Lower lobe of right lung (tissue), 2 donors: Measurements from ENCODE around the gene RPA1. TPM values are rescaled to one million over a fixed set of nuclear protein-coding genes. Genes with fewer than 3 reads are reported as not detected.

ENCODE experiments used
- ATAC-seq, 2 donors: fragments of 200-7000 bp; cut with Tn5 transposase; one replicate each; pipeline ENCODE4 v1.9.1; 2020 to 2022; ENCODE audit warnings: mild to moderate bottlenecking in 2 of 2, moderate library complexity in 2 of 2
- DNase-seq: peaks from one replicate; pipeline ENCODE4 v3.0.0-alpha.2; 2020
- H3K27ac ChIP-seq: fragments of 200-600 bp; one replicate; pipeline ENCODE4 v1.8.0; 2022
- H3K27me3 ChIP-seq: fragments of 200-600 bp; one replicate; pipeline ENCODE4 v1.8.0; 2022; ENCODE audit warnings: low read depth
- H3K36me3 ChIP-seq: fragments of 200-600 bp; one replicate; pipeline ENCODE4 v1.8.0; 2022; ENCODE audit warnings: mild to moderate bottlenecking
- H3K4me1 ChIP-seq: fragments of 200-600 bp; one replicate; pipeline ENCODE4 v1.8.0; 2022
- H3K4me3 ChIP-seq: fragments of 200-600 bp; one replicate; pipeline ENCODE4 v1.8.0; 2022; ENCODE audit warnings: mild to moderate bottlenecking
- H3K9me3 ChIP-seq: fragments of 200-600 bp; one replicate; pipeline ENCODE4 v1.8.0; 2022
- intact Hi-C: fragments of 100-400 bp; cut with DNase I; formaldehyde crosslinking; loops from one replicate; pipeline ENCODE4 v1.11.0; 2022
- total RNA-seq: library from RNA; stranded (reverse); fragmentation: NEBNext Ultra II Directional; extraction: Animal tissue kit (Norgen Biotek cat#: 25700); gene quantifications from one replicate; pipeline ENCODE4 v1.2.1, GENCODE V29; 2021
- TF ChIP-seq, protein P1 (sequence below): fragments of 200-600 bp; IDR thresholded peaks from one replicate; pipeline ENCODE4 v1.8.0; 2022; ENCODE audit warnings: antibody characterized with exemption, mild to moderate bottlenecking
- donor health status: DM: no; HTN: yes; CAD: no; lungs with severe emphysema.

RPA1 gene
- total RNA-seq, 1 donor from 2014 or later: 67.1 TPM

DNA sequence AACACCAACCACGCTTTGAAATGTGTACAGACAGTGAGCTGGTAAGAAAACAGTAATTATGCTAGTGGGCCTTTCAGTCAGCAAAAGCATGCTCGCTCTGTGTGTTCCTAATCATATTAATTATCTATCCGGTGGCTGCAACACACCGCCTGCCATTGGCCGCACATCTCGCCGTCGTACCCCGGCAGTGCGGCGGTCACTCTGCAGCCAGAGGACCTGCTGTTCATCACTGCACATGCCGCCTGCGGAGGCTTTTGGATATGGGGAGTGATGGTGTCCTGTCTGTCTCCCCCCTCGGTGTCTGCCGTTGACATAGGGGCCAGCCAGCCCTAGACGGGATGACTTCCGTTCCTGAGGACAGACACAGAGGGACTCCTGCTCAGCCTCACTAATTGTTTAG, 68.5 kb downstream of the RPA1 start:
- Histone ChIP-seq H3K27ac (no peak overlapping the region), H3K9me3 (no peaks in the 10 kb centered on the region), H3K4me3 (no peak overlapping the region), H3K36me3 (peaks cover 62% of the 10 kb centered on the region), H3K27me3 (no peaks in the 10 kb centered on the region), H3K4me1 (no peaks in the 10 kb centered on the region)
- intact Hi-C loops: no loop called here
- TF ChIP-seq, protein P1, sequence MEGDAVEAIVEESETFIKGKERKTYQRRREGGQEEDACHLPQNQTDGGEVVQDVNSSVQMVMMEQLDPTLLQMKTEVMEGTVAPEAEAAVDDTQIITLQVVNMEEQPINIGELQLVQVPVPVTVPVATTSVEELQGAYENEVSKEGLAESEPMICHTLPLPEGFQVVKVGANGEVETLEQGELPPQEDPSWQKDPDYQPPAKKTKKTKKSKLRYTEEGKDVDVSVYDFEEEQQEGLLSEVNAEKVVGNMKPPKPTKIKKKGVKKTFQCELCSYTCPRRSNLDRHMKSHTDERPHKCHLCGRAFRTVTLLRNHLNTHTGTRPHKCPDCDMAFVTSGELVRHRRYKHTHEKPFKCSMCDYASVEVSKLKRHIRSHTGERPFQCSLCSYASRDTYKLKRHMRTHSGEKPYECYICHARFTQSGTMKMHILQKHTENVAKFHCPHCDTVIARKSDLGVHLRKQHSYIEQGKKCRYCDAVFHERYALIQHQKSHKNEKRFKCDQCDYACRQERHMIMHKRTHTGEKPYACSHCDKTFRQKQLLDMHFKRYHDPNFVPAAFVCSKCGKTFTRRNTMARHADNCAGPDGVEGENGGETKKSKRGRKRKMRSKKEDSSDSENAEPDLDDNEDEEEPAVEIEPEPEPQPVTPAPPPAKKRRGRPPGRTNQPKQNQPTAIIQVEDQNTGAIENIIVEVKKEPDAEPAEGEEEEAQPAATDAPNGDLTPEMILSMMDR: no peak
- ATAC-seq (no peak), DNase-seq (no peak)

DNA sequence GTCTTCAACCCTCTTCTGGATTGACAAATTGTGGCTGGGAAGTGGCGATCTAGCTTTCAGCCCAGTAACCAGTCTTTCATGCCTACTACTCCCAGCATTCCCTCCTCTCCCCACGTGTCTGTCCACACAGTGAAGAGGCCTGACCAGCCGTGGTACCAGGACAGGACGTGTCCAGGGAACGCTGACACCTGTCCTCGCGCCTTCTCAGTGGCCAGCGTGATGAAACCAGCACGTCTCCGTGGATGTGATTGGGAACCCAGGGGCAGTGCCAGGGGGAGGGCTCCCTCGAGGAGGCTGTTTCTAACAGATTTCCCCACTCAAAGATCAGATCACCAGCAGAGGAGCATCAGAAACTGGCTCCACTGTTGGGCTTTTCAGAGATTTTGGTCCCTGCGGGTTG, 69.1 kb downstream of the RPA1 start:
- Histone ChIP-seq H3K4me1 (no peaks in the 10 kb centered on the region), H3K36me3 (peaks cover 56% of the 10 kb centered on the region), H3K4me3 (no peak overlapping the region), H3K27me3 (no peaks in the 10 kb centered on the region), H3K9me3 (no peaks in the 10 kb centered on the region), H3K27ac (no peak overlapping the region)
- TF ChIP-seq, protein P1: no peak
- intact Hi-C loops: no loop called here
- no peak for DNase-seq
- no peak for ATAC-seq

DNA sequence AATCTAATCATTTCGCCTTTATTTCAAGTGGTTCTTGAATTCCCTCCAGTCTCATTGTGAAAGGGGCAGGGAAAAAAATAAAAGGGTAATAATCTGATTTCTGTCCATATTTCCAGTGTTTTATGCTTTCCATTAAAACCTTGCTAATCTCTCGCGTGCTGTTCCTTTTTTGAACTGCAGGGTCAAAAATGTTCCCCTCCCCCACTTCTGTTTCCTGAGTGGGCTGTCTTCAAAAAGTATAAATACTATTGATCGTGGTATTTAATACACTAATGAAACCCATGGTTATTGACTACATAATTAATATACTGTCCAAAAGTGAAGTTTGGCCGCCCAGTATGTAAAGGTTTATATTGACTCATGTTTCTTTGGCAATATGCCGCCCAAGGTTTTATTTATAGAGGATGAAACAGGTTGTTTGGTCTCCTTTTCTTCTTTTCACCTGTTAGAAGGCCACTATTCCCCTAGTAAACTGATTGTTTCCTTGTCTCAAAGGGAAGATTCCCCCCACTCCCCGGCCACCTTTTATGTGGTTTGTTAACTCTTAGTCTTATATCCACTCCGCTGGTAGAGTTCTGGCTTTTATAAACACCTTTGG, 69.7 kb downstream of the RPA1 start:
- ATAC-seq (no peak), DNase-seq (no peak)
- Histone ChIP-seq H3K4me1 (no peaks in the 10 kb centered on the region), H3K4me3 (no peak overlapping the region), H3K36me3 (peaks cover 50% of the 10 kb centered on the region), H3K27ac (no peak overlapping the region), H3K9me3 (no peaks in the 10 kb centered on the region), H3K27me3 (no peaks in the 10 kb centered on the region)
- TF ChIP-seq, protein P1: no peak
- intact Hi-C loops: no loop called here

DNA sequence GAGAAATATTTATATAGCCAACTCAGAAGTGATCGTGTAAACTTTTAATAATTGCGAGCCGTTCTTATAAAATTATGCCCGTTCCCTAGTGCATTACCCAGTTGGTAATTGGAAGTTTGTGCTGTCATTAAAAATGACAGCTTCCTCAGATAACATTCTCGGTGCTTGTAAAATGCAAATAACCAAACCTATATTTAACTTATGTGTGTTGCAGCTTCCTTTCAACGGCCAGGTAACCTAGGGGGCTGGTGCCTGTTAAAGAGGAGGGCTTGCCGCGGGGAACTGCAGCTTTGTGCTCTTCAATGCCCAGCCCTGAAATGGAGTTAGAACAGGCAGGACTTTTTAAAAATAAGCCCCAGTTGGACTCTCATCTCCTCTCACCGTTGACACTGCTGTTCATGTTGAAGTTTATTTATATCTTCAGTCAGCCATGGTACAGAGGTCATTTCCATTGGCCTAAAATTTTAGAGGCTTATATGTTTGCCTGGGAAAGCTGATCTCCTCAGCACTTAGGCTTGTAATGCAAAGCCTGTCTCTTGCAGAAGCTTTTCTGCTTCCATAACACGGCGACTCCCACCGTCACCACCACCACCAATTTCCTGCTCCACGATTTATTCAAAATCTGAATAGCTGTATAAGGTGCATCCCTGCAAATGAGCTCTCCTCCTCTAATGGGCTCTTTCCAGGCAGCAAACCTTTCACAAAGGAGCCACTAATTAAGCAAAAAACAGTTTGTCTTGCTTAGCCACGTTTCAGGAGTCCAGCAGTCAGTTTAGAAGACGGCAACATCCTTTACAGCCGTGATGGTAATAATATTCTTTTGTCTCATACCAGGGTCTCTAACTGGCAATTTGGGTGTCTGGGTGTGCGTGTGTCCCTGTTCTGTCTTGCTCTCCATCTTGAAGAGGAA, 74.7 kb downstream of the RPA1 start:
- Histone ChIP-seq H3K4me3 (no peak overlapping the region), H3K9me3 (no peaks in the 10 kb centered on the region), H3K27ac (no peak overlapping the region), H3K36me3 (peaks cover under 1% of the 10 kb centered on the region), H3K27me3 (peaks cover 24% of the 10 kb centered on the region), H3K4me1 (peaks cover 10% of the 10 kb centered on the region)
- DNase-seq: no peak
- intact Hi-C loops: no loop called here
- TF ChIP-seq, protein P1: no peak
- ATAC-seq: no peak

DNA sequence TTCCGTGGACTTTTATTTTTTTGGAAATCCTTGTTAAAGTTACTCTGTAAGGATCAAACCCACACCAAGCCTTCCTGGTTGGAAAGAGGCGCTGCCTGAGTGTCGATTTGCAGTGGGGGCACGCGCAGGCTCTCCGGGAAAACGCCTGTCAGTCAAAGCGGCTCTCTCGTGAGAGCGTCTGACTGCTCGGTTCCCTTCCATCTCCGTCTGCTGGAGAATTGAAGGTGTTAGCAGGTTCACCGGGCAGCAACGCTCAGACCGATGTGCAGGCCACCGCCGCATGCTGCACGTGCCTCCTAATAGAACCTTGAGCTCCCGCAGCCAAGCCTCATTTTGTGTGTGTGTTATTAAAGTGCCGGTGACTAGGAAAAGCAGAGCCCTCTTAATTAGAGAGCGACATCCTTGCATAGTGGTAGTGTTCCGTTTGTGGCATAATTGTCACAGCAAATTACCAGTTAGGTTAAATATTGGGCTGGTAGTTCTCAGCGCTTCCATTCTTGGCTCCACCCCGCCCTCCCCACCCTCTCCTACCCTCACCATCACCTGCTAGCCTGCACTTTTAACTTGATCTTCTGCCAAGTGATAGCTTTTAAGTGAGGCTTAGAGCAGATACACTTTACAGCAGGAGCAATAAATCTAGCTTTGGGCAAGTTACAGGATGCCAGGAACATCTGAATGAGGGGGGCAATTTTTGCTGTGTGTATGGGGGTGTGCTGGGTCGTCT, 75.5 kb downstream of the RPA1 start:
- TF ChIP-seq, protein P1: no peak
- peaks cover 32% of the 10 kb centered on the region for H3K27me3 ChIP-seq
- peaks cover 10% of the 10 kb centered on the region for H3K4me1 ChIP-seq
- no peaks in the 10 kb centered on the region for H3K36me3 ChIP-seq
- intact Hi-C loops: no loop called here
- ATAC-seq (no peak), DNase-seq (no peak)
- no peaks in the 10 kb centered on the region for H3K9me3 ChIP-seq
- H3K4me3 ChIP-seq: no peak overlapping the region
- no peak overlapping the region for H3K27ac ChIP-seq
